Left renal cortex interstitium (tissue), 4 donors: Measurements from ENCODE around the gene IL25. TPM values are rescaled to one million over a fixed set of nuclear protein-coding genes. Genes with fewer than 3 reads are reported as not detected.
"Not testable (repeated sequence)": the region's sequence is repeated elsewhere in the genome, so short reads cannot be mapped to it uniquely, and the experiment has no call there.

Experiments used
- DNase-seq, 4 donors: peaks; one replicate each; pipeline ENCODE4 v3.0.0-alpha.2; 2013; ENCODE audit warnings: low read depth in 4 of 4, low spot score in 2 of 4, missing footprints in 1 of 4
- polyA plus RNA-seq, 4 donors: library from polyadenylated mRNA; unstranded; fragments of 120-200 nt; gene quantifications; one replicate each; pipeline ENCODE4 v1.2.1, GENCODE V29; 2013; ENCODE audit not compliant: insufficient read length in 4 of 4

IL25 gene
- polyA plus RNA-seq, 4 donors: not detected

DNA sequence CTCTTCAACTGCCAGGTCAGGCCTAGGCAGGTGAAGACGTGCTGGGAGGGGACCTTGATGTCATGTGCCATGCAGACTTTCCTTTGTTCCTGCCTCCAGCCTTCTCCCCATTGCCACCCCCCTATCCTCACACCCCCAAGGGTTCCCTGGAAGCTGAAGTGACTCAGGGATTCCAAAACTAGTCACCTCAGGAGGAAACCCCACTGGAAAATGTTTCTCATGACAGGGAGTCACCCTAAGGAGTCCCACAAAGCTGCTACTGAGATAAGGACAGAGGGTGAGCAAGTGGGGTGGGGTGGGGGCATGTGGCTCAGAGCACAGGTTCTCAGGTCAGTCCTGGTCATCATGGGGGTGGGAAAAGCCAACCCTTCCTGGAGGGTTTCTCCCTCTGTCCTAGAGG, 2.4 kb upstream of the IL25 start:
- DNase-seq: no peak

DNA sequence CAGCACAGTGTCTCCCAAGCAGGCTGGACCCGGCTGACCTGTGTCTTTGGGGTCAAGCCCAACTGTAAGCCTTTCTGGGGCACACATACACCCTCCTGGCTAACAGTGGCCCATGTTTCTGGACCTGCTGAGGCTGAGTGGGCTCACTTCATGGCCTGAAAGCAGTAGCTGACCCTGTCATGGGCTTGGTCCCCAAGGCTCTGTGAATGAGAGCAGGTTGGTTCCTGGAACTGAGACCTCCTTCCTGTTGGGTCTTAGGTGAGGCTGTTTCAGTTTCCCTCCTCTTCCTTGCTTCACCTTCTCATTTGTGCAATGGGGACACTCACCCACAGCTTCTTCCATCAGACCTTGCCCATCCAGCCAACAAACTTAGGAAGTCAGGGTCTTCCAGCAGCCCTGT, 744 bp upstream of the IL25 start:
- DNase-seq: no peak

DNA sequence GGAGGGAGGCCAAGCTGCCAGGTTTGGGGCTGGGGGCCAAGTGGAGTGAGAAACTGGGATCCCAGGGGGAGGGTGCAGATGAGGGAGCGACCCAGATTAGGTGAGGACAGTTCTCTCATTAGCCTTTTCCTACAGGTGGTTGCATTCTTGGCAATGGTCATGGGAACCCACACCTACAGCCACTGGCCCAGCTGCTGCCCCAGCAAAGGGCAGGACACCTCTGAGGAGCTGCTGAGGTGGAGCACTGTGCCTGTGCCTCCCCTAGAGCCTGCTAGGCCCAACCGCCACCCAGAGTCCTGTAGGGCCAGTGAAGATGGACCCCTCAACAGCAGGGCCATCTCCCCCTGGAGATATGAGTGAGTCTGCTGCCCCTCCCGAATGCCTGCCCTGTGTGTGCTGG, 432 bp downstream of the IL25 start:
- no peak for DNase-seq

DNA sequence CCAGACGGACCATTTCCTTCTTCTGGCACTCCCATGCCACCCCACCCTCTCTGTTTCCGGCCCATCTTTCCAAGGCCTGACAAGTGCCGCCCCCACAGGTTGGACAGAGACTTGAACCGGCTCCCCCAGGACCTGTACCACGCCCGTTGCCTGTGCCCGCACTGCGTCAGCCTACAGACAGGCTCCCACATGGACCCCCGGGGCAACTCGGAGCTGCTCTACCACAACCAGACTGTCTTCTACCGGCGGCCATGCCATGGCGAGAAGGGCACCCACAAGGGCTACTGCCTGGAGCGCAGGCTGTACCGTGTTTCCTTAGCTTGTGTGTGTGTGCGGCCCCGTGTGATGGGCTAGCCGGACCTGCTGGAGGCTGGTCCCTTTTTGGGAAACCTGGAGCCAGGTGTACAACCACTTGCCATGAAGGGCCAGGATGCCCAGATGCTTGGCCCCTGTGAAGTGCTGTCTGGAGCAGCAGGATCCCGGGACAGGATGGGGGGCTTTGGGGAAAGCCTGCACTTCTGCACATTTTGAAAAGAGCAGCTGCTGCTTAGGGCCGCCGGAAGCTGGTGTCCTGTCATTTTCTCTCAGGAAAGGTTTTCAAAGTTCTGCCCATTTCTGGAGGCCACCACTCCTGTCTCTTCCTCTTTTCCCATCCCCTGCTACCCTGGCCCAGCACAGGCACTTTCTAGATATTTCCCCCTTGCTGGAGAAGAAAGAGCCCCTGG, 3.1 kb downstream of the IL25 start:
- DNase-seq: no peak

DNA sequence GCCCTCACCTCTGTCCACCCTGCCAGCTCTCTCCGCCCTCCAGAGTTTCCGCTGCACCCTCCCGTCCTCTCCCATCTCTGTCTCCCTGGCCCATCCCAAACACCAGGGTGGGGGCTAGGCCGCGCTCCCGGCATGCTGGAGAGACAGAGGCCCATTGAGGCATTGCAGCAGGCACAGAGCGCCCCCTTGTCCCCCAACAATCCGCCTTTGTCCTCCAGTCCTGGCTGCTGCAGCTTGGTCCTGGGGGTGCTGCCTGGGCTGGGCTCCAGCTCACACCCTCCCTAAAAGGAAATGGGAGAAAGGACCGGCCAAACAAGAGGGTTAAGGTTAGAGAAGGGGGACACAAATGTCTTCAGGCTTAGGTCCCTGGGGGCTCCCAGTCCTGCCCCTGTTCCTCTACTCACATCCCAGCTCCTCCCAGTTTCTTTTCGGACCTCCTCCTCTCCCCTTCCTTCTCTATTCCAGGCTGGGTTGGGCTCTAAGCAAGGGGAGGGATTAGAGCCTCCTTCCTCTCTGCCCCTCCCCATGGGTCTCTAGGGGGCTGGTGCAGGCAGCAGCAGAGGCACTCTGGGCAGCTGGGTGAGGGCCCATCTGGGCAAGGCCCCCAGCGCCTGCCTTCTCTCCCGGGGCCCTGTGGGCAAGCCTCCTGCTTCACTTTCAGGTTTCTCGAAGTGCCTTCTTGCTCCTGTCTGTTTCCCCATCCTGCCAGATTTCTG, 4.0 kb downstream of the IL25 start, which contains the start of gene CMTM5:
Gene CMTM5, plus strand, starts transcription at position 565 of the 716 bp plus-strand sequence. CDS start 206 bp downstream, outside the sequence.
- no peak for DNase-seq

DNA sequence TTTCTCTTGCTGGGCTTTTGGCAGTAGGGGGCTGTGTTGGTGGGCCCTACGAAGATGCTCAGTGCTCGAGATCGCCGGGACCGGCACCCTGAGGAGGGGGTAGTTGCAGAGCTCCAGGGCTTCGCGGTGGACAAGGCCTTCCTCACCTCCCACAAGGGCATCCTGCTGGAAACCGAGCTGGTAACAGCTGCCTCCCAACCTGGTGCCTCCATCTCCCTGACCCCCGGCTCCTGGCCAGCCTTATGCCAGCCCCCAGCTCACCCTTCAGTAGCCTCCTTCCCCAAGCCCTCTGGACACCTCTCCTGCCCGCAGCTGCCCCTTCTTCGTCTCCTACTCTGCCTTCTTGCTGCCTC, 4.6 kb downstream of the IL25 start:
- no peak for DNase-seq

DNA sequence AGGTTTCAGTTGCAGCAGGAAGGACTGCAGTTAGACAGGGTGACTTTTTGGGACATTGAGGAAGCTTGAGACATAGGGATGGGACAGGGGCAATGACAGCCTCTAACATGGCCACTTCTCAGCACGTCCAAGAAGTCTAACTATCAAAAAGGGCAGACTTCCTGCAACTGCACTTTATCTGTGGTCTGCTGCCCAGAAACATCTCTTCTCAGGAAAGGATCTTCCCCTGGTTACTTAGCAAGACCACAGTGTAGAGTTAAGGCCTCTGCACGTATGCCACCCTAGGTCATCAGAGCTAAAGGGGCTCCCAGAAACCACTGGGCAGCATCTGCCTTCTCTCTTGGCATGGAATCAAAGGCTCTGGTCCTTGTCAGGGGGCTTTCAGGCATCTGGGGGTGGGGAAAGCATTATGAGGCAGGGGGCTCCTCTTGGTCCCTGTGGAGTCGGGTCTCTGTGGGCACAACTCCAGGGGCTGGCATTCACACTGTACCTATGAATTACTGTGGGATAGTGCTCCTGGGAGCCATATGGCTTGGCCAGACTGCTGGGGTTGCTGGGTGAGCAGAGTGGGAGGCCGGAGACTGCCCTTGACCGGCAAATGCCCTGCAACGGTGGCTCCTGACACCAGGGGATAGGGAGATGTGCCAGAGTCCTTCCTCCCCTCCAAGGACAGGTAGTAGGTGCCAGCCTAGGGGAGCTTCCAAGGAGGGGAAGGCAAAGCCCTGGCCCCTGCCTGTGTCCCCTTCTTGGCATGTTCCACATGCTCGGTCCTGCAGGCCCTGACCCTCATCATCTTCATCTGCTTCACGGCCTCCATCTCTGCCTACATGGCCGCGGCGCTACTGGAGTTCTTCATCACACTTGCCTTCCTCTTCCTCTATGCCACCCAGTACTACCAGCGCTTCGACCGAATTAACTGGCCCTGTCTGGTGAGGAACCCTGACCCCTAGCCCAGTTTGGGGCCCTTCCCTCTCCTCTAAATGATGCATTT, 5.3 kb downstream of the IL25 start:
- DNase-seq: no peak

DNA sequence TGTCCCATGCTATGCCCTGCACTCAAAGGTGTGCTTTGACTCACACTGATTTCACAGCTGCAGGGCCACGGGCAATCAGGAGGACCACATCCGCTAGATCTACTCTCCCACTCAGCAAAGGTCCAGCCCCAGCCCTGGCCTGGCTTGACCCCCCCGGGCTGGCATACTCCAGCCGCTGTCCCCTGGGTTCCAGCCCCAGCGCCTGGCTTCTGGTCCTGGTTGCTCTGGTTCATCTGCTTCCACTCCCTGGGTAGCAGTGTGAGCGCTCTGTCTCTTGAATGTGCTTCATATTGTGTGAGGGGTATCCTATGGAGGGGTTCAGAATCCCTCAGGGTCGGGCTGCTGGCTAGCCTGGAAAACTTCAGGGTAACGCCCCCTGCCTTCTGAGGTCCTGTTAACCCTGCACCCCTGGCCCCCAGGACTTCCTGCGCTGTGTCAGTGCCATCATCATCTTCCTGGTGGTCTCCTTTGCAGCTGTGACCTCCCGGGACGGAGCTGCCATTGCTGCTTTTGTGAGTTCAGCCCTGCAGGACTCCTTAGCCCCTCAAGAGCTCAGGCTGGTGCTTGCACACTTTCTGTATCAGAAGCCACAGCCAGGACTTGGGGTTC, 6.1 kb downstream of the IL25 start:
- no peak for DNase-seq

DNA sequence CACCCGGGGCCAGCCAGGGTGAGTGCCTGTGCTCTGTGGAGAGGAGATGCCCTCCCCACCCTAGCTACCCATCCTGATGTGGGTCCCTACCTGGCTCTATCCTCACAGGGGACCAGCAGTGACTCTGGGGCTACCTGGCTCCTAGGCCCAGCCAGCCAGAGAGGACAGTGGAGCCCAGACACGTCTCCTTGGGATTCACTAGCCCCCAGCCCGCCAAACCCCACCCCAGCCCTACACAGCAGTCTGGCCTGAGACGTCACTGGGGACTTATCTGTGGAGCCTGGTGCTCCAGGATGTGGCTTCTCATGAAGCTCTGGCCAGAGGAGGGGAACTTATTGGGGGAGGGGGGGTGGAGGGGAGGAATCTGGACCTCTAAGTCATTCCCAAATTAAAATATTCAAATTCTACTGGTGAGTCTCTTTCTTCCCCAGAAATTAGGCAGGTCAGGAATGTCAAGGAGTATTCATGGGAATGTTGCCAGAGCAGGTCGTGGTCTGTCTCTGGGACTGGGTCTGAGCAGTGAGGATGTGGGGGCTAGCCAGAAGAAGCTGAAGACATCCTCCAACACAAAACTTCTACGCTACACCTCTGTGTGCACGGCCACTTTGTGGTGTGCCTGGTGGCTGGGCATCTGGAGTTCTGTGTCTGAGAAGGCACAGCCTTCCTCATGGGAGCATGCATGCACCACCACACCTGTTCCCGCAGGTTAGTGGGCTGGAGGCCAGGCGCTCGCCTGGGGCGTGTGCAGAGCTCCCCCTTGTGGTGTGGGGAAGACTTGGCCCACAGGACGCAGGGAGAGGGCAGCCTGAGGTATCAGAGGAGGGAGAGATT, 7.0 kb downstream of the IL25 start:
- DNase-seq: no peak

DNA sequence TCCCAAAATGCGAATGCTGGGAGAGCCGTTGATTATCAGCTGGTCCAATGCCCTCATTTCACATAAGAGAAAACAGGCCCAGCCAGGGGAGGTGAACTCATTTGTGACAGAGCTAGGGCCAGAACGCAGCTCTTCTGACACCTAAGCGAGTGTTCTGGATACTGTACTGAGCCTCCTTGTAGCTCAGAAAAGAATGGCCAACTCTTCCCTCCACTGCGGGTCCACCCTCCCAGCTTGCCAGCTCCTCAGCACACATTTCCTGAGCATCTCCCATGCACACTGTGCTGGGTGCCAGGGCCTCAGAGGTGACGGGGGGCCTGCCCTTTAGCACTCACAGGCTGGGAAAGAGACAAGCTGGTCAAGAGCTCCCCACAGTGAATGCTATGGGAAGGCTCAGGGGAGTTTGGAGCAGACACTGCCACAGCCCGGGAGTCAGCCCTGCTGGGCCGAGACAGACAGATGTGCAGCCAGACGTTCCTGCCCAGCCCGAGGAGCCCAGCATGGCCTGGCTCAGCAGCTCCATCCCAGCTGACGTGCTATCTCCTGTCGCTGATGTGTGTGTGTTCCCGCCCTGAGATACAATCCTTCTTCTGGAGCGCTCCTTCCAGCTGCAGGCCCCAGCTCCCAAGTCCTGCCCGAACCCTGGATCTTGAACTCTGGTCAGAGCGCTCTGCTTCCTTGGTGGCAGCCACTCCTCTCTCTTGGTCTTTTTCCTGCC, 7.7 kb downstream of the IL25 start:
- DNase-seq: no peak

DNA sequence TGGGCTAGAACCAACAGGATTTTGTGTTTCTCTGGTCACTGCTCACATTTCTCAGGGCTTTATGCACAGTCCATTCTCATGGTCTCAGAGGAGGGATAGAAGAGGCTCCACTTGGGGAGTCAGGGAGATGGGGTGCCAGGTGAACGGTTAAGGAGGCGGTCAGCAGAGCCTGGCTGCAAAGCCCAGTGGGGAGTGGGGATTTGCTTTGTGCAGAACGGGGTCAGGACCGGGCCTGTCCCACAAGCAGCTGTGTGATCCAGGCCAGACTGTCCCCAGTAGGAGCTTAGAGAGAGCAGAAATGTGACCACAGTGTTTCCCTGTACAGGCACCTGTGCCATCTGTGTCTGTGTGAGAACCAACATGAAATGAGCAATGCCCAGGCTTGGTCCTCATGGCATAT, 8.4 kb downstream of the IL25 start:
- no peak for DNase-seq

DNA sequence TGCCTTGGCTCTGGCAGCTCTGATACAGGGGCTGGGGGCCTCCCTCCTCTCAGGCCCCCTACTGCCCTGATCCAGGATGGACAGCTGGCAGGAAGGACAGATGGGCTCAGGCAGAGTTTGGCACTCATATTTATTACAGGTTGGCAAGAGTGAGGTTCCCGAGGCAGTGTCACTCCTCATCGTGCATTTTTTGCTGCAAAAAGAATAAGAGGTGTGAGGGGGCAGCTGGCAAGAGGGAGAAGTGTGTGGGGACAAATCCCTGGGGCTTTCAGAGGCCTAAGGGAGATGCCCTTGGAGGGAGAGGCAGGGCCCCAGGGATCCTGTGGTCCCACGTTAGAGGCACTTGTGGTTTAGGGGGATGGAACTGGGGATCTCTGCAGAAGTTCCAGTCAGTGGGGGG, 9.3 kb downstream of the IL25 start:
- no peak for DNase-seq

DNA sequence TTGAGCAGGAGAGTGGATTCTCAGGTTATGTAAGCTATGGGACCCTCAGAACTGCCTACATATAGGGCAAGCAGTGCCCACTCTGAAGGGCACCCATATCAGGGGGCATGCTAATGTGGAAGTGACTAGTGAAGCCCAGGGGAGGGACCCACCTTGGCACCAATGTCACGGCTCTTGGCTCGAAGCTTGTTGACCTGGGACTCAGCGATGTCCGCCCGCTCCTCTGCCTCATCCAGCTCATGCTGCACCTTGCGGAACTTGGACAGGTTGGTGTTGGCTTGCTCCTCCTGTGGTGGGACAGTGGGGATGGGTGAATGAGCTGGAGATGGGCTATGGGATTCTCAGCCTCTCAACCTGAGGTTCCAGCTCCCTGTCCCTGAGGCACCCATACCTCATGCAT, 9.7 kb downstream of the IL25 start:
- no peak for DNase-seq

DNA sequence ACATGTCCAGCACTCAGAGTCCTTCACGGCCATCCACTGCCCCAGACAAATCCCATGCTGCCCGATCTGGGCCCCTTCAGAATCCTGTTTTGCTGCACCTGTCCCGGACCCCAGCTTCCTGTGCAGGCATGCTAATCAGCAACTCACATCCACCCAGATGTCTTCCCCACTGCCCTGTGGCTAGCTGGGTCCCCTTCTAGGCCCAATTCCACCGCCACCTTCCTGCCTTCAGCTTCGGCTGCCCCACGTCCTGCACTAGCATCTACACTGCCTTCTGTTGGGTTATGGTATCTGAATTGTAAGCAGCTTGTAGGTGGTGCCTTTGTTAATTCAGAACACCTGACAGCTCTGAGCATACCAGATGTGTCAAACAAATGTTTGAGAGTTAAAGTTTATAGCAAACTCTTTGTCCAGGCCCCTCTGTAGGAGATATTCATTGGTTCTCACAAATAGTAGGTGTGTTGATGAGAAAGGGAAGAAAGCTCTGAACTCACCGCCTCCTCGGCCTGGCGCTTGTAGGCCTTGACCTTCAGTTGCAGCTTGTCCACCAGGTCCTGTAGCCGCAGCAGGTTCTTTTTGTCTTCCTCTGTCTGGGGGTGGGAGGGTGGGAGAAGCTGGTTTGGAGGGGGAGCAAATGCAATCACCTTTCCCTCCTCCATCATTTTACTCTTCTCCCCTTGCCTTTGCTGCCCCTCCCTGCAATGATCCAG, 10.3 kb downstream of the IL25 start:
- DNase-seq: no peak

DNA sequence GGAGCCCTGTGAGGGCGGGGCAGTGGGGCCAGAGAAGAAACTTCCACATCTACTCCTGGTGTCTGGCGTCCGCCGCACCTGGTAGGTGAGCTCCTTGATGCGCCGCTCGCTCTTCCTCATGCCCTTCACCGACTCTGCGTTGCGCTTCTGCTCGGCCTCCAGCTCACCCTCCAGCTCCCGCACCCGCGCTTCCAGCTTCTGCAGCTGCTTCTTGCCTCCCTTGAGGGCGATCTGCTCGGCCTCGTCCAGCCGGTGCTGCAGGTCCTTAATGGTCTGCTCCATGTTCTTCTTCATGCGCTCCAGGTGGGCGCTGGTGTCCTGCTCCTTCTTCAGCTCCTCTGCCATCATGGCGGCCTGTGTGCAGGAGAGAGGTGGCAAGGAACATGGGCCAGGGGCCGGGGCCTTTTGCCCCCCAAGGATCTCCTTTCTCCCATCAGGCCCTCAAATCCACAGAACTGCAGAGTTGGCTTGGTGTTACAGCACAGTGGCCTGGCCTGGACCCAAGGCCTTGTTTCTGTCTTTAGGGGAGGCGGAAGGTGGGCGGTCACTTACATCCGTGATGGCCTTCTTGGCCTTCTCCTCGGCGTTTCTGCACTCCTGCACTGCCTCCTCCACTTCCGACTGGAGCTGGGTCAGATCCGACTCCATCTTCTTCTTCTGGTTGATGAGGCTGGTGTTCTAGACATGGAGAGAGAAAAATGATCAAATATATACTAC, 11.9 kb downstream of the IL25 start:
- no peak for DNase-seq

DNA sequence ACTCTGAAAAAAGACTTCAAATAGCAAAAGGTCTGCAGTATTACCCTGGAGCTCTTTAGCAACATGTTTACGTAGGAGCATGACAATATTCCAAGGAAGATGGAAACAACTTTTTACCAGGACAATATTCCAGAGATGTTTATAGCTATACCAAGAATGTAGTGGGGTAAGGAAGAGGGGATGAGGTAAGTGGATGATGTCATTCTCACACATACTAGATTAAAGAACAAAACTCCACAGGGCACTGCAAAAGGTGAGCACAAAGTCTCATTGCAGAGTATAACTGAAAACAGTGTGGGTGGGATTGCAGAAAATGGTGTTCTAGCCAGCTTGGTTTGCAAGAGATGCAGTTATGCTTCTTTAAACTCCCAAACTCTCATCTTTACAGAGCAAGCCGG, 12.6 kb downstream of the IL25 start:
- DNase-seq: no peak

DNA sequence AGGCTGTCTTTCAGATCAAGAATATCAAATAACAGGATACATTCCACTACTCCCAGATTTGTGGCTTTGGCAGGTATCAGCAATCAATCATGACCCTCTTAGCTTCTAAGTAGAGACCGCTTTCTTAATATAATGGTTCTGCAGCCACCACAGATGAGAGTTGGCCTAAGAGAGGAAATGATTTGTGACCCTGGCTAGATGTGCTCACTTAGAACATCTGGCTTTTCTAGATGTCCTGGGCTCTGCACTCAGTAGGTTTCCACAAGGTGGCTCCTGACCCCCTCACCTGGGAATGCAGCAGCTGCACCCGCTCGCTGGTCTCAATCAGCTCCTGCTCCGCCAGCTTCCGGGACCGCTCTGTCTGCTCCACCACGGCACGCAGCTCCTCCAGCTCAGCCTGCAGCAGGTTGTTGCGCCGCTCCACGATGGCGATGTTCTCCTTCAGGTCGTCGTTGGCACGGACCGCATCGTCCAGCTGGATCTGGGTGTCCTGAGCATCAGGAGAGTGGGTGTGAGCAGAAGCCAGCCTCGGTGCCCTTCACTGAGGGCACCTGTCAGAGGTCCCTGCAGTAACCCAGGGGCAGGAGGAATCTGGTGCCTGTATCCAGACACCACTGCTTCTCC, 13.1 kb downstream of the IL25 start:
- DNase-seq: peak in 1 of 4 donors; percentile 13

DNA sequence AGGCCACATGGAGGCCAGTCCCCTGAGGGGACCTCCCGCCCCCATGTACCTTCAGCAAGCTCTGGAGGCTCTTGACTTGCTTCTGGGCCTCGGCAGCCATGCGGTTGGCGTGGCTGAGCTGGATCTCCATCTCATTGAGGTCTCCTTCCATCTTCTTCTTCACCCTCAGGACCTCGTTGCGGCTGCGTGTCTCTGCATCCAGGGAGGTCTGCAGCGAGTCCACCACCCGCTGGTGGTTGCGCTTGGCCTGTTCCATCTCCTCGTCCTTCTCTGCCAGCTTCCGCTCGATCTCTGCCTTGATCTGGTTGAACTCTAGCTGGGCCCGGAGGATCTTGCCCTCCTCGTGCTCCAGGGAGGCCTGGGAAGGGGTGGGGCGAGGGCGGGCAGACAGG, 13.7 kb downstream of the IL25 start:
- DNase-seq: not testable (repeated sequence)
